Measurements from ENCODE around the gene KRR1.
"Not testable (repeated sequence)": the region's sequence is repeated elsewhere in the genome, so short reads cannot be mapped to it uniquely, and the experiment has no call there.

Gene KRR1

DNA sequence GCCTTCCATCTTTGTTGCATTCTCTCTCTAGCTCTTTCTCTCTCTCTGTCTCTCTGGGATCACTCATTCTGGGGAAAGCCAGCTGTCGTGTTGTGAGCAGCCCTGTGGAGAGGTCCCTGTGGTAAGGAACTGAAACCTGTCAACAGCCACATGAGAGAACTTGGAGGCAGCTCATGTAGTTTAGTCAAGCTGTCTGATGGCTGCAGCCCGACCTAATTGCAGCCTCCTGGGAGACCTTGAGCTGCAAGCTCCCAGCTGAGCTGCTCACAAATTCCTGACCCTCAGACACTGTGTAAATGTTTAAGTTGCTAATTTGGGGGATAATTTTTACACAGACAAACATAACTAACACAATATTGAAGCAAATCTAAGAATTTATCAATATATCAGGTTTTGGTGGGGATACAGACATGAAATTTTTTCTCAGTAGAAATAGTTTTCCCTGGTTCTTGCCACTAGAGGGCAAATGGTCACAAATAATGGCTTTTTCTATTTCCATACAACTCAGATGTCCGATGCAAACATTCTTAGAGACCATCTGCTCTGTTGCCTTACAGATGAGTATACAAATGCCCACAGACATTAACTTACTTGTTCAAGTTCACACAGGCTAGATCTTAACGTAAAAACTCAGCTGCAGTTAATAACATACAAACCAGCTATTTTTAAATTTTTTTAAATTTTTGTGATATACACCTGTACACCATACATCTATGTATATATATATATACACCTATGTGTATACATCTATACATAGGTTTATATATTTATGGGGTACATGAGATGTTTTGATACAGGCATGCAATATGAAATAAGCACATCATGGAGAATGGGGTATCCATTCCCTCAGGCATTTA lies 15.5 kb upstream of the KRR1 start:
- no peak overlapping the region for H3K4me3 ChIP-seq (replicated peaks; ENCODE audit: low read depth, low read length)
- peak; percentile 56 for TF ChIP-seq CTCF (IDR thresholded peaks at IDR 0.05; ENCODE audit: low read depth, low read length, missing control alignments)
- peak; percentile 56 for DNase-seq (ENCODE audit: extremely low read depth, low read depth)

DNA sequence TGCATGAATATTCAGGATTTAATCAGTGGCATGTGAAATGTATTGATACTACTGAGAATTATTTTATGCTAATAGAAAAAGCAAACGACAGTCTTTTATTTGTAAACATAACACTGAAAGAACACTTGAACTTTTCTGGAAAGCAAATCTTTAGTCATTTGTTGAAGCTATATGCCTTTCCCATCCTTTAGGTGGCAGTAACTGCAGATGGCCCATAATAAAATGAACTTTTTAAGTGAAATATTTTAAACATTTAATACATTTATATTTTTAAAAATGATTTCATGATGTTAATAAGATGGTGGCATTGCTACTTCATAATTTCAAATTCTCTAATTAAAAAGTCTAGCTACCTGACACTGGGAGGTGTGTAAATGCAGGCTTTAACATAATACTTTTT lies 13.9 kb upstream of the KRR1 start:
- H3K4me3 ChIP-seq (replicated peaks; ENCODE audit: low read depth, low read length) = no peak overlapping the region
- DNase-seq (ENCODE audit: extremely low read depth, low read depth) = no peak
- peak; percentile 8 for TF ChIP-seq CTCF (IDR thresholded peaks at IDR 0.05; ENCODE audit: low read depth, low read length, missing control alignments)

GRCh38 chr12:75522124-75522523 lies 10.7 kb upstream of the KRR1 start:
- not testable (repeated sequence) for DNase-seq (ENCODE audit: extremely low read depth, low read depth); H3K4me3 ChIP-seq (replicated peaks; ENCODE audit: low read depth, low read length)

DNA sequence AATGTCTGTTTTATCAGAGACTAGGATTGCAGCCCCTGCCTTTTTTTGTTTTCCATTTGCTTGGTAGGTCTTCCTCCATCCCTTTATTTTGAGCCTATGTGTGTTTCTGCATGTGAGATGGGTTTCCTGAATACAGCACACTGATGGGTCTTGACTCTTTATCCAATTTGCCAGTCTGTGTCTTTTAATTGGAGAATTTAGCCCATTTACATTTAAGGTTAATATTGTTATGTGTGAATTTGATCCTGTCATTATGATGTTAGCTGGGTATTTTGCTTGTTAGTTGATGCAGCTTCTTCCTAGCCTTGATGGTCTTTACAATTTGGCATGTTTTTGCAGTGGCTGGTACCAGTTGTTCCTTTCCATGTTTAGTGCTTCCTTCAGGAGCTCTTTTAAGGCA lies 9.8 kb upstream of the KRR1 start:
- not testable (repeated sequence) for H3K4me3 ChIP-seq (replicated peaks; ENCODE audit: low read depth, low read length); DNase-seq (ENCODE audit: extremely low read depth, low read depth)

- TF ChIP-seq CTCF (IDR thresholded peaks at IDR 0.05; ENCODE audit: low read depth, low read length, missing control alignments) = no peak
- peak overlapping the region; percentile 77 for H3K4me3 ChIP-seq (replicated peaks; ENCODE audit: low read depth, low read length)
- no peak for DNase-seq (ENCODE audit: extremely low read depth, low read depth)
These were observed 1.8 kb downstream of the KRR1 start for GRCh38 chr12:75509621-75510020.

- no peak for DNase-seq (ENCODE audit: extremely low read depth, low read depth)
- no peak overlapping the region for H3K4me3 ChIP-seq (replicated peaks; ENCODE audit: low read depth, low read length)
- no peak for TF ChIP-seq CTCF (IDR thresholded peaks at IDR 0.05; ENCODE audit: low read depth, low read length, missing control alignments)
These were observed 3.2 kb downstream of the KRR1 start for GRCh38 chr12:75508159-75508558.

DNA sequence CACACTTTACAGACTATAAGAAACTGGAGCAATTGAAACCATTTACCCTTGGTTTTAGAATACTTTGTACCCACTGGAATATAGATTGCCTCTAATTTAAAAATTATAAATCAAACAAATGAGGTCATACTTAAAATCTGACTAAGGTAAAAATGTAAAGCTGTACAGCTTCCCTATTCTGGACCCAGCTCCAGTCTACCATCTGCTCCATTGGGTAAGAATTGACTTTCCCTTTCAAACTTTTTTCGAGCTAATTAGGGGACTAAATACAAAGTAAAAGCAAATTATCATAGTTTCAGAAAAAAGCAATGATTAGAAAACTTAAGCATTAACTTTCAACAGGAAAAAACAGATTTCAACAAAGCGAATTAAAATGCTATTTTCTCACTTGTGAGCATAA lies 4.3 kb downstream of the KRR1 start:
- no peak overlapping the region for H3K4me3 ChIP-seq (replicated peaks; ENCODE audit: low read depth, low read length)
- DNase-seq (ENCODE audit: extremely low read depth, low read depth) = no peak
- TF ChIP-seq CTCF (IDR thresholded peaks at IDR 0.05; ENCODE audit: low read depth, low read length, missing control alignments) = no peak

DNA sequence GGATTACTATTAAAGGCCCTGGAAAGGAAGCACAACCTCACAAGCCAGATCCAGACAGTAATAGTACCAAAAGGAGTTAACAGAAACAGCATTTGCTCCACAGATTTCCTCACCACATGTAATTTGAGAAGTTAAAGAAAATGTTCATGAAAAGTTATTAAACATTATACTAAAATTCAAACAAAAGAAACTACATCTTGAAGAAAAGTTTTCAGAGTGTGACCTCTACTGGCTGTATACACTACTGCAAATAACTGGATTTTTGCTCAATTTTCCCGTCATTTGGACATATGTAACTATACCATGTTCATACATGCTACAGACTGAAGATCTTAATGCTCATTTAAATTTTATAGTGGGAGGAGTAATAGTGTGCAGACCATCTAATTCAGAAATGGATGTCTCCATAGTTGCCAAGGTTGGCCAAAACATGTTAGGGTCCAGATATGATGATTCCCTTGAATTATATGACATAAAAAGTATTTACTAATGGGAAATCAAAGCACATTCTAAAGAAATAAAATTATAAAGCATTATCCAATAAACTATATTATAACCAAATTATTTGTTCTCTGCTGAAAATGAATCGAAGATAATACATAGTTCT lies 5.6 kb downstream of the KRR1 start:
- DNase-seq (ENCODE audit: extremely low read depth, low read depth) = no peak
- no peak overlapping the region for H3K4me3 ChIP-seq (replicated peaks; ENCODE audit: low read depth, low read length)
- TF ChIP-seq CTCF (IDR thresholded peaks at IDR 0.05; ENCODE audit: low read depth, low read length, missing control alignments) = peak; percentile 48
